ENCODE data around the gene EDIL3.

EDIL3 gene

DNA sequence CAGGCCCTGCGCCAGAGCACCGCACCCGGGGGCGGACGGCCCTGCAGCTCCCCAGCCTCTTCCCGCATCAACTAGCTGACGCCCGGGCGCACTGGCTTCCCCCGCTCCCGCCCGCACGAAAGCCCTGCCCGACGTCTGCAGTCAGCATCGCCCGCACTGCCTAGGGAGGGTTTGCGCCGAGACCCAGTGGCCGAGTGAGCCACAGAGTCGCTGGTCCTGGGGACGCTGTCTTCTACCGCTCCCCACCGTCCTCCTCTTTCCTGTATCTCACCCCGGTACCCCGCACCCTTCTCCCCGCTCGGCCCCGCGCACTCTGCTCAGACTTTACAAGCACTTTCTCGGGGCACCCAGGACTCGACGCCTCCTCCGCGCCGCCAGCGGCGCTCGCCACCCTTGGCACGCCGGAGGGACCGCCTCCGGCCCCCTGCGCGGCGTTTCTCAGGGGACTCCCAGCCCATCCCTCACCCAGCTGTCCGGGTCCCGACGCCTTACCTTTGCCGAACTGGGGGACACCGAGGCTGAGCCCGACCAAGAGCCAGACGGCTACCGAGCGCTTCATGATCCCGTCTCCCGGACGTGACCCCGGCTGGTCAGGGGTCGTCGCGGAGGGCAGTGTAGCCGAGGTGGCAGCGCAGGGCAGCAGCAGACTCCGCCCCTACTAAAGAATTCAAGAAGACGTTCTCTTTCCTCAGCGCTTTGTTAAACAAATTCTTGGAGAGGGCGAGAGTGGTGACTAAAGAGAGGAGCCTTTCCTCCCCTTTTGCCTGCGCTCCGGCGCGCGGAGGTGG lies 670 bp downstream of the EDIL3 start:
- TF ChIP-seq POLR2AphosphoS5 (IDR thresholded peaks at IDR 0.05; ENCODE audit: low read depth, low read length) (no peak), REST (IDR thresholded peaks at IDR 0.05; ENCODE audit: insufficient read depth in 1 of 2, low read depth in 2 of 2, low read length in 2 of 2) (no peak), FOXP2 (optimal IDR thresholded peaks at IDR 0.05; ENCODE audit: borderline replicate concordance, extremely low read depth, extremely low read length, insufficient read depth) (no peak), TAF1 (IDR thresholded peaks at IDR 0.05; ENCODE audit: borderline replicate concordance, insufficient read depth, low read length) (no peak), SIN3A (IDR thresholded peaks at IDR 0.05; ENCODE audit: borderline replicate concordance, insufficient read depth, low read length) (no peak)

- no peak for TF ChIP-seq REST (IDR thresholded peaks at IDR 0.05; ENCODE audit: insufficient read depth in 1 of 2, low read depth in 2 of 2, low read length in 2 of 2)
- no peak for TF ChIP-seq POLR2AphosphoS5 (IDR thresholded peaks at IDR 0.05; ENCODE audit: low read depth, low read length)
- TF ChIP-seq TAF1 (IDR thresholded peaks at IDR 0.05; ENCODE audit: borderline replicate concordance, insufficient read depth, low read length) = no peak
- no peak for TF ChIP-seq SIN3A (IDR thresholded peaks at IDR 0.05; ENCODE audit: borderline replicate concordance, insufficient read depth, low read length)
- no peak for TF ChIP-seq FOXP2 (optimal IDR thresholded peaks at IDR 0.05; ENCODE audit: borderline replicate concordance, extremely low read depth, extremely low read length, insufficient read depth)
Measured at GRCh38 chr5:84383296-84383815, 1.3 kb downstream of the EDIL3 start.

GRCh38 chr5:84382363-84383295 lies 2.1 kb downstream of the EDIL3 start:
- TF ChIP-seq TAF1 (IDR thresholded peaks at IDR 0.05; ENCODE audit: borderline replicate concordance, insufficient read depth, low read length) (no peak), POLR2AphosphoS5 (IDR thresholded peaks at IDR 0.05; ENCODE audit: low read depth, low read length) (no peak), FOXP2 (optimal IDR thresholded peaks at IDR 0.05; ENCODE audit: borderline replicate concordance, extremely low read depth, extremely low read length, insufficient read depth) (no peak), SIN3A (IDR thresholded peaks at IDR 0.05; ENCODE audit: borderline replicate concordance, insufficient read depth, low read length) (no peak), REST (IDR thresholded peaks at IDR 0.05; ENCODE audit: insufficient read depth in 1 of 2, low read depth in 2 of 2, low read length in 2 of 2) (no peak)

DNA sequence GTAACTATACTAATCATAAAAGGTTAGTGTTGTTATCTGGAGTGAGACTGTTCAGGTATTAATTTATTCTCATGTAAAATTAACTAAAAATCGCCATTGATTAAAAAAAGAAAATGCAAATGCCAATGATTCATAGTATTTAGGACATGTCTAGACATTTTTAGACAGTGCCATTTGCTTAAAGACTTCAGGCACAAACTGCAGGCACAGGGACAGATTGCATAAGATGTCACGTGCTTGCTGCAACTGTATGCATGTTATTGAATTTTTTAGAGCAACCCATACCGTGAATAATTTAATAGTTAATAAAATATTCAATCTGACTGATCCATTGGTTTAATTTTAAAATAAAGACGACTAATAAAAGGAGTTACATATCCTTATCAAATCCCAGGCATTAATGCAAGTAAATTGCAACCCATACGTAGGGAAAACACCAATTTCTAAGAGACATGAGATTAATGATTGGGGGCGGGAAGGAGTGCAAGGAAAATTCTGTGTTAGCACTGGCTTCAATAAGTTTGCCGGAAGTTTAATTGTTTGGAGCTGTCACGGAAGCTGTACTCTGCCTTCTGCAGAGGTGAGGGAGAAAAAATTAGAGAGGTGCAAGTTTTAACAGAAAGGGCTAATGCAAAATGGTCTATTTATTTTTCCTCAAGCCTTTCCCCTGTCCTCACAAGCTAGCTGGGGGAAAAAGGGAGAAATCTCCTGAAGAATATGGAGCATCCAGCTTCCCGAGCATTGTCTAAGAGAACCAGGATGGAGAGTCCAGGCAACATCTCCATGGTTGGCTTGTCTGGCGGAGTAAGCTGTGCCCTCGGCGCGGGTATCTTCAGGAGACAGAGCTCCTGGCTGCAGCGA lies 2.9 kb downstream of the EDIL3 start:
- TF ChIP-seq TAF1 (IDR thresholded peaks at IDR 0.05; ENCODE audit: borderline replicate concordance, insufficient read depth, low read length) (no peak), SIN3A (IDR thresholded peaks at IDR 0.05; ENCODE audit: borderline replicate concordance, insufficient read depth, low read length) (no peak), POLR2AphosphoS5 (IDR thresholded peaks at IDR 0.05; ENCODE audit: low read depth, low read length) (no peak), REST (IDR thresholded peaks at IDR 0.05; ENCODE audit: insufficient read depth in 1 of 2, low read depth in 2 of 2, low read length in 2 of 2) (no peak), FOXP2 (optimal IDR thresholded peaks at IDR 0.05; ENCODE audit: borderline replicate concordance, extremely low read depth, extremely low read length, insufficient read depth) (no peak)

Measured in PFSK-1 (cell line).